Prostate gland (tissue), 2 donors: Measurements from ENCODE around the gene MMP11.

ENCODE experiments used
- CTCF ChIP-seq, 4 experiments: fragments of 200-600 bp in 2 of 4; fragments of 450-650 bp in 2 of 4; sonication (generic) in 2 of 4; IDR thresholded peaks; 1 replicate in 3 of 4; 2 replicates in 1 of 4; pipeline ENCODE4 v1.5.1; 2016 to 2019; ENCODE audit warnings: antibody characterized with exemption in 4 of 4, mild to moderate bottlenecking in 2 of 4, moderate library complexity in 2 of 4
- POLR2AphosphoS5 ChIP-seq: sonication (generic); formaldehyde crosslinking; IDR thresholded peaks from one replicate; pipeline ENCODE4 v1.6.1; 2017; ENCODE audit warnings: antibody characterized with exemption

GRCh38 chr22:23824476-23825245 is 52.0 kb downstream of the MMP11 start:
- TF ChIP-seq CTCF (IDR thresholded peaks at IDR 0.05) (no peak), POLR2AphosphoS5 (no peak)
